B cell (primary cell): ENCODE measurements around the gene SLC22A17. TPM values are rescaled to one million over a fixed set of nuclear protein-coding genes. Genes with fewer than 3 reads are reported as not detected.

Experiments used
- ATAC-seq: fragments of 200-7000 bp; cut with Tn5 transposase; one replicate; pipeline ENCODE4 v1.10.0; 2021; ENCODE audit warnings: low read depth, mild to moderate bottlenecking, moderate number of reproducible peaks, moderate library complexity
- CTCF ChIA-PET: fragments of 350-600 bp; sonication (Branson Sonifier 250); formaldehyde crosslinking; loops from one replicate; lab custom pipeline; 2021; ENCODE audit warnings: antibody characterized with exemption, inconsistent platforms; lab: Charles Lee
- POLR2A ChIA-PET: fragments of 350-600 bp; sonication (Branson Sonifier 250); formaldehyde crosslinking; loops from one replicate; lab custom pipeline; 2021; ENCODE audit warnings: antibody characterized with exemption; lab: Charles Lee
- DNase-seq: peaks from one replicate; pipeline ENCODE4 v3.0.0; 2013
- H2AFZ ChIP-seq: 2 replicates; pipeline ENCODE4 v1.6.1; 2012; ENCODE audit warnings: mild to moderate bottlenecking, low read depth, low read length; ENCODE audit not compliant: insufficient read depth, poor library complexity, severe bottlenecking
- H3K27ac ChIP-seq, 2 donors: 1 replicate in 1 of 2; 2 replicates in 1 of 2; pipeline ENCODE4 v1.5.1; 2012 to 2013; ENCODE audit warnings: low read length in 2 of 2, mild to moderate bottlenecking in 2 of 2, moderate library complexity in 1 of 2
- H3K27me3 ChIP-seq, 4 experiments: fragments of 200-600 bp in 1 of 4; sonication (generic) in 1 of 4; replicated peaks in 1 of 4; 1 replicate in 2 of 4; 2 replicates in 2 of 4; pipeline versions ENCODE4 v1.6.1 to v1.7.0; 2013 to 2016; ENCODE audit warnings: low read length in 3 of 4, mild to moderate bottlenecking in 2 of 4, mixed read lengths in 1 of 4, moderate library complexity in 1 of 4; ENCODE audit not compliant: insufficient read depth in 4 of 4, control insufficient read depth in 3 of 4; ENCODE audit errors: control extremely low read depth in 1 of 4
- H3K36me3 ChIP-seq, 2 experiments: replicated peaks in 1 of 2; 1 replicate in 1 of 2; 2 replicates in 1 of 2; pipeline versions ENCODE4 v1.6.1 to v1.7.1; 2013; ENCODE audit warnings: low read length in 1 of 2; ENCODE audit not compliant: insufficient read depth in 2 of 2, control insufficient read depth in 1 of 2; ENCODE audit errors: control extremely low read depth in 1 of 2, extremely low read depth in 1 of 2
- H3K4me1 ChIP-seq, 2 donors: fragments of 200-600 bp in 1 of 2; sonication (generic) in 1 of 2; 1 replicate in 1 of 2; 2 replicates in 1 of 2; pipeline versions ENCODE4 v1.5.1 to v1.6.1; 2013 to 2017; ENCODE audit warnings: low read length in 2 of 2; ENCODE audit not compliant: control insufficient read depth in 2 of 2, insufficient read depth in 2 of 2
- H3K4me2 ChIP-seq: replicated peaks from 2 replicates; pipeline ENCODE3; 2012; ENCODE audit warnings: mild to moderate bottlenecking, low read depth, low read length; ENCODE audit not compliant: poor library complexity, severe bottlenecking
- H3K4me3 ChIP-seq, 5 experiments: fragments of 200-600 bp in 1 of 5; sonication (generic) in 1 of 5; 1 replicate in 3 of 5; 2 replicates in 2 of 5; pipeline versions ENCODE4 v1.5.1 to v1.7.0; 2011 to 2016; ENCODE audit warnings: low read length in 4 of 5, mild to moderate bottlenecking in 4 of 5, low read depth in 2 of 5, control low read depth in 1 of 5, moderate library complexity in 1 of 5; ENCODE audit not compliant: insufficient read depth in 1 of 5; ENCODE audit errors: control extremely low read depth in 1 of 5, extremely low read depth in 1 of 5
- H3K79me2 ChIP-seq: fragments of 200-600 bp; sonication (generic); one replicate; pipeline ENCODE4 v1.6.0; 2016; ENCODE audit warnings: low read length; ENCODE audit not compliant: control insufficient read depth, insufficient read depth
- H3K9ac ChIP-seq: fragments of 200-600 bp; sonication (generic); 2 replicates; pipeline ENCODE4 v1.6.1; 2017; ENCODE audit warnings: mild to moderate bottlenecking, low read length, moderate library complexity
- H3K9me3 ChIP-seq, 3 donors: one replicate each; pipeline versions ENCODE4 v1.6.1 to v1.7.1; 2013; ENCODE audit warnings: low read length in 2 of 3; ENCODE audit not compliant: control insufficient read depth in 2 of 3, insufficient read depth in 1 of 3; ENCODE audit errors: control extremely low read depth in 1 of 3
- H4K20me1 ChIP-seq: 2 replicates; pipeline ENCODE4 v1.6.0; 2012; ENCODE audit warnings: mild to moderate bottlenecking, low read length; ENCODE audit not compliant: insufficient read depth, control insufficient read depth, poor library complexity, severe bottlenecking
- H3K27ac Mint-ChIP-seq: one replicate; pipeline ENCODE4 v1.8.0; 2021; ENCODE audit warnings: mixed read lengths
- H3K27me3 Mint-ChIP-seq: one replicate; pipeline ENCODE4 v1.8.0; 2021; ENCODE audit warnings: mixed read lengths
- H3K4me1 Mint-ChIP-seq: one replicate; pipeline ENCODE4 v1.8.0; 2021; ENCODE audit warnings: mixed read lengths
- H3K4me3 Mint-ChIP-seq: one replicate; pipeline ENCODE4 v1.8.0; 2021; ENCODE audit warnings: mixed read lengths
- H3K9me3 Mint-ChIP-seq: one replicate; pipeline ENCODE4 v1.8.0; 2022; ENCODE audit warnings: mixed read lengths; ENCODE audit not compliant: insufficient read depth
- EZH2 ChIP-seq: IDR thresholded peaks from 2 replicates; pipeline ENCODE4 v1.6.1; 2012; ENCODE audit warnings: borderline replicate concordance, low read depth, mild to moderate bottlenecking, moderate library complexity, low read length; ENCODE audit not compliant: insufficient read depth, poor library complexity, severe bottlenecking
- WGBS: methylation state at CpG from one replicate; pipeline ENCODE4 v1.1.5; 2013; ENCODE audit warnings: missing lambda C conversion rate; ENCODE audit not compliant: insufficient coverage; 5-methylcytosine and 5-hydroxymethylcytosine counted together
- intact Hi-C: fragments of 100-400 bp; cut with micrococcal nuclease; formaldehyde crosslinking; loops from one replicate; pipeline ENCODE4 v1.10.0; 2022
- polyA plus RNA-seq: library from polyadenylated mRNA; depleted of rRNA; stranded (reverse); fragments of >200 nt; gene quantifications from 2 replicates; pipeline ENCODE4 v1.2.3, GENCODE V29; 2012
- total RNA-seq, 2 donors: library from RNA; stranded (reverse); fragments of 120-200 nt in 1 of 2; gene quantifications; 1 replicate in 1 of 2; 2 replicates in 1 of 2; pipeline versions ENCODE4 v1.2.3 to v1.2.4, GENCODE V29; 2013 to 2022
- TF ChIP-seq, protein P1 (sequence below): fragments of 200-600 bp; IDR thresholded peaks from one replicate; pipeline ENCODE4 v1.8.0; 2022; ENCODE audit warnings: antibody characterized with exemption, mild to moderate bottlenecking

The SLC22A17 gene
- total and polyA plus RNA-seq, 2 donors (not counting 1 experiment from before 2014, with no cell fraction given) = 0.89 to 0.92 TPM

DNA sequence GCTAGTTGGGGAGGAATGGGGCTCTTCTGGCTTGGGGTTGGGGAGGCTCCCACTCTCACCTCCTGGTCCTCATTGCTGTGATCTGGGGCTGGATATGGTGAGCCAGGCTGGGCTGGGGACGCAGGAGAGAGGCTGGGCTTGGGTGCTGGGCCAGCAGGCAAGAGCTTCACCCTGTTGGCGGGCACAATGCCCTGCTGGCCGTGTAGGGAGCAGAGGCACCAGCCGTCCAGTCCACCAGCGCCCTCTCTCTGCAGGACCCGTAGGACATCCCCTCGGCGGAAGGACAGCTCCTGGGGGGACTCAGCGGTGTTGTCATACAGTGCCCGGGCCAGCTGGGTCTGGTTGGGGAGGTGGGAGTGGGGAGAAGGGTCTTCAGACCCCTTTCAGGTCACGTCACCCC, 7.8 kb upstream of the SLC22A17 start:
- Mint-ChIP-seq H3K27me3 (peaks cover 32% of the 10 kb centered on the region), H3K4me3 (no peak overlapping the region), H3K9me3 (no peaks in the 10 kb centered on the region), H3K27ac (no peak overlapping the region), H3K4me1 (no peaks in the 10 kb centered on the region)
- ChIA-PET CTCF (interaction anchor here (0.7 to 1.7 kb wide), 2 partner anchors 19 to 34 kb away, joined by 3 to 4 read pairs; no protein-coding TSS in a partner anchor), POLR2A (no interaction called here)
- no peak overlapping the region for H3K4me2 ChIP-seq
- ATAC-seq = no peak
- no peaks in the 10 kb centered on the region for H3K4me1 ChIP-seq
- H3K36me3 ChIP-seq = no peaks in the 10 kb centered on the region
- no peak overlapping the region for H3K9ac ChIP-seq
- H3K27me3 ChIP-seq = peaks cover 0 to 22% (median 5%) of the 10 kb centered on the region in 4 experiments
- H3K9me3 ChIP-seq = peaks cover 0 to 3% (median 0%) of the 10 kb centered on the region in 3 donors
- no peak overlapping the region for H3K4me3 ChIP-seq
- intact Hi-C loops = no loop called here
- WGBS = 86% methylated on average over 6 of the region's 11 CpGs
- no peaks in the 10 kb centered on the region for H4K20me1 ChIP-seq
- H3K79me2 ChIP-seq = no peaks in the 10 kb centered on the region
- no peak for DNase-seq
- TF ChIP-seq, protein P1, sequence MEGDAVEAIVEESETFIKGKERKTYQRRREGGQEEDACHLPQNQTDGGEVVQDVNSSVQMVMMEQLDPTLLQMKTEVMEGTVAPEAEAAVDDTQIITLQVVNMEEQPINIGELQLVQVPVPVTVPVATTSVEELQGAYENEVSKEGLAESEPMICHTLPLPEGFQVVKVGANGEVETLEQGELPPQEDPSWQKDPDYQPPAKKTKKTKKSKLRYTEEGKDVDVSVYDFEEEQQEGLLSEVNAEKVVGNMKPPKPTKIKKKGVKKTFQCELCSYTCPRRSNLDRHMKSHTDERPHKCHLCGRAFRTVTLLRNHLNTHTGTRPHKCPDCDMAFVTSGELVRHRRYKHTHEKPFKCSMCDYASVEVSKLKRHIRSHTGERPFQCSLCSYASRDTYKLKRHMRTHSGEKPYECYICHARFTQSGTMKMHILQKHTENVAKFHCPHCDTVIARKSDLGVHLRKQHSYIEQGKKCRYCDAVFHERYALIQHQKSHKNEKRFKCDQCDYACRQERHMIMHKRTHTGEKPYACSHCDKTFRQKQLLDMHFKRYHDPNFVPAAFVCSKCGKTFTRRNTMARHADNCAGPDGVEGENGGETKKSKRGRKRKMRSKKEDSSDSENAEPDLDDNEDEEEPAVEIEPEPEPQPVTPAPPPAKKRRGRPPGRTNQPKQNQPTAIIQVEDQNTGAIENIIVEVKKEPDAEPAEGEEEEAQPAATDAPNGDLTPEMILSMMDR = no peak
- TF ChIP-seq EZH2 = no peak
- H3K27ac ChIP-seq = no peak overlapping the region
- no peak overlapping the region for H2AFZ ChIP-seq

DNA sequence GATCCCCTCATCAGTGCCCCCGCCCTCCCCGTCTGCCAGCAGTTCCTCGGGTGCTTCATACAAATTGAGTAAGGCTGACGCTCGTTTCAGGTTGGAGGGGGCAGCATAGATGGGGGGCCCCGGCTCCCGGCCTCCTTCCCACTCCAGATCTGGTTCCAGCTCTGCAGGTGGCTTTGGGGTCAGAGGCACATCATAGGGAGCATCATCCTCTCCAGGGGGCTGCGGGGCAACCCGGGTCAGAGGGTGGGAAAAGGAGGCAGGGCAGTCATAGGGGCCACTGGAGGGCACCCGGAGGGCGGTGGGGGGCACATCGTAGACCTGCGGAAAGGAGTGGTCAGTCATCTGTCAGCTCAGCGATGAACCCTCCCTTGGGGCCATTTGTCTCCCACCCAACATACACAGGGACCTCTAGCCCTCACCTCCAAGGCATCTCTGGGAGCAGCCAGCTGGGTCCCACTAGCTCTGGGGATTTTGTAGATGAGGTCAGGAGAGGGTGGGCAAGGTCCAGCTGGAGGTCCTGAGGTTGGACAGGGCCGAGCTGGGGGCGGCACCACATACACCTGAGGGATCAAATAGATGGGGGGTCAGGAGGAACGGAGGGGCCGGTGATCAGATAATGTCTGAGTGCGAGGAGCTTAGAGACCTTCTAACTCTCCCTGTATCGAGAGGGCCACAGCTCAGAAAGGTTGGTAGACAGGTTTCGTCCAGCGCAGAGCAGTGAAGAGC, 7.2 kb upstream of the SLC22A17 start:
- Histone ChIP-seq H4K20me1 (no peaks in the 10 kb centered on the region), H3K27me3 (peaks cover 0 to 26% (median 4%) of the 10 kb centered on the region in 4 experiments), H3K4me1 (no peaks in the 10 kb centered on the region), H3K9me3 (peaks cover 0 to 1% (median 0%) of the 10 kb centered on the region in 3 donors), H3K4me2 (no peak overlapping the region), H2AFZ (no peak overlapping the region), H3K27ac (no peak overlapping the region), H3K4me3 (no peak overlapping the region), H3K79me2 (no peaks in the 10 kb centered on the region), H3K9ac (no peak overlapping the region), H3K36me3 (no peaks in the 10 kb centered on the region)
- no peaks in the 10 kb centered on the region for H3K9me3 Mint-ChIP-seq
- TF ChIP-seq EZH2 = no peak
- TF ChIP-seq, protein P1 = no peak
- WGBS = 88% methylated on average over 17 of the region's 22 CpGs
- intact Hi-C loops = no loop called here
- ChIA-PET POLR2A (no interaction called here), CTCF (interaction anchor here (0.7 to 1.7 kb wide), 2 partner anchors 20 to 33 kb away, joined by 3 to 4 read pairs; no protein-coding TSS in a partner anchor)
- H3K27me3 Mint-ChIP-seq = peaks cover 36% of the 10 kb centered on the region
- no peak for ATAC-seq
- H3K4me3 Mint-ChIP-seq = no peak overlapping the region
- no peak overlapping the region for H3K27ac Mint-ChIP-seq
- DNase-seq = no peak
- no peaks in the 10 kb centered on the region for H3K4me1 Mint-ChIP-seq
